ENCODE data around the gene ZNRF2. TPM values are rescaled to one million over a fixed set of nuclear protein-coding genes. Genes with fewer than 3 reads are reported as not detected.

ZNRF2 gene
- polyA plus RNA-seq, 1 of the 3 experiments (the other 2 are of a cell fraction) = 4.0 TPM

- no peak overlapping the region for H3K9ac ChIP-seq
- H3K4me1 ChIP-seq (ENCODE audit: control insufficient read depth in 1 of 2, insufficient read depth in 2 of 2, low read depth in 1 of 2, low read length in 1 of 2) = peaks cover 13 to 24% of the 10 kb centered on the region in 2 experiments; a peak in 2 of 4 replicates
- peaks cover 7% of the 10 kb centered on the region for H3F3A ChIP-seq (replicated peaks; ENCODE audit: insufficient read depth)
- WGBS (ENCODE audit: low lambda C conversion rate) = 99% methylated on average over 3 of the region's 3 CpGs
- H3K27ac ChIP-seq (ENCODE audit: low read depth in 2 of 2, low read length in 1 of 2) = no peak overlapping the region
- no peaks in the 10 kb centered on the region for H4K20me1 ChIP-seq (ENCODE audit: insufficient read depth)
- no peaks in the 10 kb centered on the region for H3K9me3 ChIP-seq
- peaks cover 4 to 7% of the 10 kb centered on the region in 2 experiments for H3K36me3 ChIP-seq (replicated peaks in 1 of 2; ENCODE audit: control insufficient read depth in 1 of 2, insufficient read depth in 2 of 2, low read length in 1 of 2)
- DNase-seq = no peak
- CTCF ChIA-PET = interaction anchor here (0.7 kb wide), 1 partner anchor 13 kb away, joined by 3 read pairs; no protein-coding TSS in a partner anchor
- POLR2A ChIA-PET = no interaction called here
- H3K9me2 ChIP-seq = no peaks in the 10 kb centered on the region
- H3K4me3 ChIP-seq (ENCODE audit: low read depth in 2 of 2, low read length in 1 of 2) = no peak overlapping the region
- TF ChIP-seq POLR2AphosphoS5 (IDR thresholded peaks at IDR 0.05; ENCODE audit: low read depth, low read length) = no peak
- TF ChIP-seq USF2 (IDR thresholded peaks at IDR 0.05; ENCODE audit: borderline replicate concordance, low read depth, low read length) = no peak
- TF ChIP-seq SIN3A (IDR thresholded peaks at IDR 0.05; ENCODE audit: borderline replicate concordance, low read depth, low read length) = no peak
- no peak for TF ChIP-seq RXRA (IDR thresholded peaks at IDR 0.05; ENCODE audit: borderline replicate concordance, low read depth)
- no peak for TF ChIP-seq MAX (IDR thresholded peaks at IDR 0.05; ENCODE audit: low read depth)
- no peak for TF ChIP-seq IRF3 (IDR thresholded peaks at IDR 0.05; ENCODE audit: low read depth, low read length)
- TF ChIP-seq PBX3 (IDR thresholded peaks at IDR 0.05) = no peak
- TF ChIP-seq JUND (IDR thresholded peaks at IDR 0.05) = no peak
- TF ChIP-seq YY1 (IDR thresholded peaks at IDR 0.05; ENCODE audit: low read depth) = no peak
- no peak for TF ChIP-seq TEAD4 (IDR thresholded peaks at IDR 0.05; ENCODE audit: borderline replicate concordance, insufficient read depth)
- TF ChIP-seq ZBTB33 (IDR thresholded peaks at IDR 0.05; ENCODE audit: borderline replicate concordance, low read depth) = no peak
- no peak for TF ChIP-seq MXI1 (IDR thresholded peaks at IDR 0.05; ENCODE audit: low read depth, low read length)
- TF ChIP-seq FOXM1 (IDR thresholded peaks at IDR 0.05; ENCODE audit: low read depth) = no peak
- TF ChIP-seq TAF1 (IDR thresholded peaks at IDR 0.05; ENCODE audit: borderline replicate concordance, low read depth, low read length) = no peak
- no peak for TF ChIP-seq CHD2 (IDR thresholded peaks at IDR 0.05; ENCODE audit: low read length, partially characterized antibody)
- no peak for TF ChIP-seq USF1 (IDR thresholded peaks at IDR 0.05; ENCODE audit: borderline replicate concordance, low read depth)
- TF ChIP-seq TCF12 (IDR thresholded peaks at IDR 0.05) = no peak
- no peak for TF ChIP-seq RAD21 (IDR thresholded peaks at IDR 0.05; ENCODE audit: low read length)
- TF ChIP-seq GATA2 (CRISPR knock-in tag; IDR thresholded peaks at IDR 0.05) = no peak
- no peak overlapping the region for H3K4me2 ChIP-seq
- no peaks in the 10 kb centered on the region for H3K27me3 ChIP-seq (ENCODE audit: insufficient read depth)
- H3K79me2 ChIP-seq (ENCODE audit: insufficient read depth) = peaks cover 1% of the 10 kb centered on the region; the same call in 1 of the 2 replicates
- H2AFZ ChIP-seq (ENCODE audit: low read depth) = no peak overlapping the region
Observed at GRCh38 chr7:30363778-30364563, 79.6 kb downstream of the ZNRF2 start.
